Spleen (tissue), 7 donors: ENCODE data around the gene SUPT3H.

Experiments
- POLR2A ChIP-seq, 3 donors: fragments of 450-650 bp; IDR thresholded peaks; one replicate each; pipeline ENCODE4 v1.5.1; 2017; ENCODE audit warnings: antibody characterized with exemption in 3 of 3, mild to moderate bottlenecking in 1 of 3
- TF ChIP-seq, protein P1 (sequence below), 11 experiments: fragments of 200-600 bp in 7 of 11; fragments of 450-650 bp in 4 of 11; sonication (generic) in 4 of 11; IDR thresholded peaks in 8 of 11; conservative IDR thresholded peaks in 3 of 11; 1 replicate in 7 of 11; 2 replicates in 4 of 11; pipeline versions ENCODE4 v1.4.0 to v1.8.0; 2016 to 2021; ENCODE audit warnings: antibody characterized with exemption in 11 of 11, inconsistent platforms in 4 of 11, mild to moderate bottlenecking in 1 of 11
- donor health status: DM: no; HTN: no; CAD: no; lungs with moderate emphysema.
- donor health status: DM: no; HTN: no; CAD: no.
- donor health status: DM: no; HTN: no; CAD: no.

DNA sequence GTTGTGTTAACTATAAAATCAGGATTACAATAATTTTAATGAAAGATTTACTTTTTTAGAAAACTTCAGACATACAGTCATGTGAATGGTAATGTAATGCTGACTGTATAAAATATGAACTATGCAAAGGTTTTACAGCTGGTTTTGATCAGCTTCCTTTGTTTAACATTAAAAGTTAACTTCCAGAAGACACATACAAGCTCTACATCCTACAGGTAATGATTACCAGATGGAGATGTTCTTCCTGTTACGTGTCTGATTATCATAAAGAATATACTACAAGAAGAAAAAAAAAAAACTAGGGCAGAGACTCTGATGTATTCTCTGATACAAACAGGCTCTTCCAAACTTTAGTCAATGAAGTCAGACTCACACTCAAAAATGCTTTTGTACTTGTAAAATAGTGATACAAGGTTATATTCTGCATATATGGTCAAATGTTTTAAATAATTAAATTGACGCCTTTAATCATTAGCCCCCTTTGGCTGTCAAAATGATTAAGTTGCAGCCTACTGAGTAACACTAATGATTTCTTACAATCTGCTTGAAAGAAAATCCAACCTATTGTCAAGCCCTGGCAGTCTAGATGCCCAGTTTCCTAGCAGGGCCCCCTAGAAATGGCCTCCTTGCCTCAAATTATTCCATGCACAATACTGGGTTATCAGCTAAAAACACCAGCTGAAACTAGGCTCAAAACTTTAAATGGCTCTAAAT, 301.4 kb downstream of the SUPT3H start:
- TF ChIP-seq POLR2A (IDR thresholded peaks at IDR 0.05): no peak
- TF ChIP-seq, protein P1, sequence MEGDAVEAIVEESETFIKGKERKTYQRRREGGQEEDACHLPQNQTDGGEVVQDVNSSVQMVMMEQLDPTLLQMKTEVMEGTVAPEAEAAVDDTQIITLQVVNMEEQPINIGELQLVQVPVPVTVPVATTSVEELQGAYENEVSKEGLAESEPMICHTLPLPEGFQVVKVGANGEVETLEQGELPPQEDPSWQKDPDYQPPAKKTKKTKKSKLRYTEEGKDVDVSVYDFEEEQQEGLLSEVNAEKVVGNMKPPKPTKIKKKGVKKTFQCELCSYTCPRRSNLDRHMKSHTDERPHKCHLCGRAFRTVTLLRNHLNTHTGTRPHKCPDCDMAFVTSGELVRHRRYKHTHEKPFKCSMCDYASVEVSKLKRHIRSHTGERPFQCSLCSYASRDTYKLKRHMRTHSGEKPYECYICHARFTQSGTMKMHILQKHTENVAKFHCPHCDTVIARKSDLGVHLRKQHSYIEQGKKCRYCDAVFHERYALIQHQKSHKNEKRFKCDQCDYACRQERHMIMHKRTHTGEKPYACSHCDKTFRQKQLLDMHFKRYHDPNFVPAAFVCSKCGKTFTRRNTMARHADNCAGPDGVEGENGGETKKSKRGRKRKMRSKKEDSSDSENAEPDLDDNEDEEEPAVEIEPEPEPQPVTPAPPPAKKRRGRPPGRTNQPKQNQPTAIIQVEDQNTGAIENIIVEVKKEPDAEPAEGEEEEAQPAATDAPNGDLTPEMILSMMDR (IDR thresholded peaks at IDR 0.05 in 8 of 11, conservative IDR thresholded peaks at IDR 0.05 in 3 of 11): no peak
